HG03064 (cell line): ENCODE measurements around the gene ZNF628.
A peak's percentile ranks its signal among the peaks of the same experiment; 100 is the strongest.

Experiments
- ATAC-seq: cut with Tn5 transposase; IDR thresholded peaks from one replicate; pipeline ENCODE4 v1.9.1; 2021; ENCODE audit warnings: low read depth; ENCODE audit not compliant: unreplicated experiment

The ZNF628 gene

DNA sequence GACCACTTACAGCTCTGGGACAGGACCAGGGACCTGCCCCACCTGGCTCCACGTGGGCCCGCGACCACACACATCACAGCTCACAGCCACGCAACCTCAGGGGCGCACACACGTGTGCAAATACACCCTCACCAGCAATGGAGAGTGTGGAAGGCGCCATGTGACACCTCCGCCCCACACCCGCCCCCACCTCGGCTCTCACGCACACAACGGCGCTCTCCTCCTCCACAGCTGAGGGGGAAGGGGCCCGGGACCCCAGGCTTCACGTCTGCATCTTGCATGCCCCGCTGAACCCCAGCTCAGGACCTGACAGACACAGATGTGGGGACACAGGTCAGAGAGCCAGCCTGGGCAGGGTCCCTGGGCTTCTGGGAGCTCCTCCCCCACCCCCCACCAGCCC is 26.9 kb upstream of the ZNF628 start:
- no peak for ATAC-seq

DNA sequence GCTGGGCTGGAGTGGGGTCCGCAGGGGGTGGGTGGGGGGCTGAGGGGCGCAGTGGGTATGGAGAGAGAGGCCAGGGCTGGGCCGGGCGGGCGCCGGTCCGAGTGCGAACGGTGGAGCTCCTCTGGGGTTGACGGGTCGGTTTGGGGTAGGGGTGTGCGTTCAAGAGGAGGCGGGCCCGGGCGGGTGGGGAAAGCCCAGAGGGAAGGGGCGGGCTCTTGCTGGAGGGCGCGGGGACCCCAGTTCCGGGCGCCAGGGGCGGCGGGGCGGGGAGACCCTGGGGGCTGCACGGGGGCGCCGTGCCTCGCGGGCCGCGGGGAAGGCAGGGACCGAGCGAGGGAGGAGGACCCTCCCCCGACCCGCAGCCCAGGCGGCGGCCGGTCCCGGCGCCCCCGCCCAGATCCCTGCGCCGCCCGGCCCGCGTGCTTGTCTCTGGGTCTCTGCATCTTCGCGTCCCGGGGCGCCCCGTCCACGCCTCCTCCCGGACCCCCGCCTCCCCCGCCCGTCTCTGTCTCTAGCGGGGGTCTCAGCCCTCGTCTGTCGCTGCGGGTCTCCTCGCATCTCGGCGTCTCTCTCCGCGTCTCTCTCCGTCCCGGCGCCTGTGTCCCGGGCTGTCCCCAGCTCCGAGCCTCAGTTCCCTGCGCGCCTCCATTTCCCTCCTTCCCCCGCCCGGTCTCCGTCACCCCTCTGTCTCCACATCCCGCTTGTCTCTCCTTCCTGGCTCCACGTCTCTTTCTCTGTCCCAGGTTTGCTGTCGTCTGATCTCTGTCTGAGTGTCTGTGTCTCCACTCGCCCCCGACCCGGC is 25.1 kb upstream of the ZNF628 start:
- no peak for ATAC-seq

DNA sequence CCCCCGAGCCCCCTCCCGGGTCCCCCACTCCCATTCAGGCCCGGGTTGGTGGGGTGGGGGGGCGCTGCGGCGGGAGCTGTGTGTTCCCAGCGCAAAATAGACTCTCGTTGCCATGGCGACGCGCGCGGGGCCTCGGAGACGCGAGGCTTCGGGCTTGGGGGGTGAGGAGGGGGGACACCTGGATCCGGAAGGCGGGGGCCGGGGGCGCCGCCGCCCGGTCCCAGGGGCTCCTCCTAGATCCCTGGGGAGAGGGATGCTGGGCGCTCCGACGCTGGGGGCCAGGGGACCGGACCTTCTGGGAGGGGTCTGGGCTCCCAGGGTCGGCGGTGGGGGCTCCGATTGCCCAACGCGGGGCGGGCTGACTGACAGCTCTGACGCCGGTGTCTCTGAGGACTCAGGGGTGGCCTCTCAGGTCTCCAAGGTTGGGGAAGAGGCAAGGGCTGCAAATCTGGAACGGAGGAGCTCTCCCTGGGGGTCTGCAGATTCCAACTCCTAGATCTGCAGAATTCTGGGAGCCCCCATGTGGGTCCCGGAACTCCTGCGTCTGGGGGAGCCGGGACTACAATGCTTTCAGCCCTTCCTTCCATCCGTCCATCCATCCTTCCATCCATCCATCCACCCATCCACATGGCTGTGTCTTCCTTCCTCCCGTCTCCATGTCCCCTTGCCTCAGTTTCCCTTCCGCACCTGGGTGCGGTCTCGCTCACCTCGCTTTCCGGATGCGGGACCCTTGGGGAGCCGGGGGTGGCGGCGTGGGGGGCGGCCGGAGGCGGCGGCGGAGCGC is 24.3 kb upstream of the ZNF628 start:
- ATAC-seq = no peak

DNA sequence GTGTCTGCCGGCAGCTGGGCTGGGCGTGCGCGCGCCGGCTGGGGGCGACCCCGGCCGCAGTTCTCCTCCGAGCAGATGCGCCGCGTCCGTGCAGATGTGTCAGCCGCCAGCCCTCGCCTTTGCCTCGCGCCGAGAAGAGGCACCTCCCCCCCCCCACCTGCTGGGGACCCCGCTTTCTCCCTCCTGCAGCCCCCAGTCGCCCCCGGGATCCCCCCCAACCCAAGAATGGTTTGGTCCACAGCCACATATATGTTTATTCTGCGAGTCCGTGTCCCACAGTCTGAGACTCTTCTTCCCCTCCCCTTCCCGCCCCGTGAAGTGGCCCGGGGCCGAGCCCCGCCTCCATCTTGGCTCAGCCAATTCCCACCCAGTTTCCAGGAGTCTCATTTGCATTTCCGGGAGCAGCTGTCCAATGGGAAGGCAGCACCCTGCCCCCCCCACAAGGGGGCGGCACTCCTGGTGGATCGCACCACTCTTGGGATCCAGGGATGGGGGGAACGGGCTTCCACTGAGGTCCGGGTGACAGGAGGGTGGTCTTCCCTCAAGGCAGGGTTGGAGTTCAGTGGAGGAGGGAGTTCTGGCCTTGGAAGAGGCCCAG is 23.6 kb upstream of the ZNF628 start:
- ATAC-seq = no peak

DNA sequence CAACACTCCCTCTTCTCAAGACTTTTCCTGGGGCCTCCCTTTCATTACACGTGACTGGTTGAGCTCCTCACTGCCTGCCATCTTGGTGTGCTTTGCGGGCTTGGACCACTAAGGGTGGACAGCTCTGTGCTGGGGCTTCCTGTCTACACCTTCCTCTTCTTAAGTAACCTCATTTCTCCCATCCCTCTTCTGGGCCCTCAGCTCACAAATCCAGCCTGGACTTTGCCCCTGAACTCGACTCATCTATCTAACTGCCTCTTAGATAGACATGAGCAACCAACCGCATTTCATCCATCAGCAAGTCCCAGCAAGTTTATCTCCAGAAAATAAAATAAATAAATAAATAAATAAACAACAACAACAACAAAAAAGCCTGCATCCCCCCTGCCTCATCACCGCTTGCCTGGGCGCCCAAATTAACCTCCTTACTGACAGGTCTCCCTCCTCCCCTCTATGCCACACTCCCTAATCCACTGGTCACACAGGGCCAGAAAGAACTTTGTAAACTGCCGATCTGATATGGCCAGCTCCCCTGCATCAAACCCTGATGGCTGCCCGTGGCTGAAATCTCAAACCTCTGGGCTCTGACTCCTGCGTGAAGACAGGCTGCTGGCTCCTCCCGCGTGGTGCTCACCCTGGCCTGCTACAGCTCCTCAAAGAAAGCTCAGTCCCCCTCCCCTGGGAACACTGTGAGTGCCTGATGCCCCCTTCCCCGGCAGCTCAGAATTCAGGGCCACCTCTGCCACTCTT is 22.7 kb upstream of the ZNF628 start:
- ATAC-seq = no peak

DNA sequence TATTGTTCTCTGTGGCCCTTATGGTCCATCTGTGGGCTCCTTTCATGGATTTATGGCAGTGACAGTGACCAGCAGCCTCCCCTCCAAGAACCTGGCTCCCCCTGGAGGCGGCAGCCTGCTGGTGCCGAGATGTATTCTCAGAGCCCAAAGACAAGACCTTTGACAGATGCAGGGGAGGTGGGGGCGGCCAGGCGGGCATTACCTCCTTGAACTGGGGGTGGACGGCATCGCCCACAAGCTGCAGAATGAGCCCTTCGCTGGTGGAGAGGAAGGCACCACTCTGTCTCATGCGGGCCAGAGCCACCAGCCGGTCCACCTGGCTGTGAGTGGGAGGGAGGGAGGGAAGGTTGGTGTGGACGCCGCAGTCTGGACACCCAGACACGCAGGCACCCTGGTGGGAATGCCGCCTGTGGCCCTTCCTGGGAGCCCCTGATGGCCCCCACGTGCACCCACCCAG is 21.6 kb upstream of the ZNF628 start:
- no peak for ATAC-seq

DNA sequence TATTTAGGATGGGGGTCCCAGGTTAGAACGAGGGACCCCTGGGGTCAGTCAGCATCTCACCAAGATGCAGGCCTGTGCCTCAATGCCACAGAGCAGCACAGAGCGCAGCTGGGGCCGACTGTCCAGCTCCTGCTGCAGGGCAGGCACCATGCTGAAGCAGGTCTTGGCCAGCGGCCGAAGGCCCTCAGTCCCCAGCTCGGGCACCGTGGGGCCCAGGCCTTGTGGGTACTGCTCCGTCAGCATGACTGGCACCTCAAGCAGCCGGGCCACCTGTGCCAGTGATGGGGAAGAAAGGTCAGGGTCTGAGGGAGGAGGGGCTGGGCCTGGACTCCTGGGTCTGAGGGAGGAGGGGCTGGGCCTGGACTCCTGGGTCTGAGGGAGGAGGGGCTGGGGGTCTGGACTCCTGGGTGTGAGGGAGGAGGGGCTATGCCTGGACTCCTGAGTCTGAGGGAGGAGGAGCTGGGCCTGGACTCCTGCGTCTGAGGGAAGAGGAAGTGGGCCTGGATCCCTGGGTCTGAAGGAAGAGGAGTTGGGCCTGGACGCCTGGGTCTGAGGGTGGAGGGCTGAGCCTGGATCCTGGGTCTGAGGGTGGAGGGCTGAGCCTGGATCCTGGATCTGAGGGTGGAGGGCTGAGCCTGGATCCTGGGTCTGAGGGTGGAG is 20.7 kb upstream of the ZNF628 start:
- ATAC-seq = no peak

DNA sequence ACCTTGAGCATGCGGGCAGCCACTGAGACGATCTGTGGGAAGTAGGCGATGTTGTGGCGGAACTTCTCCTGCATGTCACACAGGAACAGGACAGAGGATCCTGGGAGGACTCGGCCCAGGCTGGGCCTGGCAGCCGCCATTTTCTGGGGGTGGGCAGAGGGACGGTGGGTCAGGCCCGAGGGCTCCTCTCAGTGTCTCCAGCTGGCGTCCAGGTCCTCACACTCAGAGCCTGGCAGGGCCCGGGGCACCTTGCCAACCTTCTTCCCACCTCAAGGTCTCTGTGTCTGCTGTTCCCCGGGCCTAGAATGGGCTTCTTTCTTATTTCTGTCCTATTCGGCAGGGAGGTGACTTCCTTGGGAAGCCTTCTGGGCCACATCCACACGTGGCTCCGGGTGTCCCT is 20.1 kb upstream of the ZNF628 start:
- ATAC-seq = no peak

DNA sequence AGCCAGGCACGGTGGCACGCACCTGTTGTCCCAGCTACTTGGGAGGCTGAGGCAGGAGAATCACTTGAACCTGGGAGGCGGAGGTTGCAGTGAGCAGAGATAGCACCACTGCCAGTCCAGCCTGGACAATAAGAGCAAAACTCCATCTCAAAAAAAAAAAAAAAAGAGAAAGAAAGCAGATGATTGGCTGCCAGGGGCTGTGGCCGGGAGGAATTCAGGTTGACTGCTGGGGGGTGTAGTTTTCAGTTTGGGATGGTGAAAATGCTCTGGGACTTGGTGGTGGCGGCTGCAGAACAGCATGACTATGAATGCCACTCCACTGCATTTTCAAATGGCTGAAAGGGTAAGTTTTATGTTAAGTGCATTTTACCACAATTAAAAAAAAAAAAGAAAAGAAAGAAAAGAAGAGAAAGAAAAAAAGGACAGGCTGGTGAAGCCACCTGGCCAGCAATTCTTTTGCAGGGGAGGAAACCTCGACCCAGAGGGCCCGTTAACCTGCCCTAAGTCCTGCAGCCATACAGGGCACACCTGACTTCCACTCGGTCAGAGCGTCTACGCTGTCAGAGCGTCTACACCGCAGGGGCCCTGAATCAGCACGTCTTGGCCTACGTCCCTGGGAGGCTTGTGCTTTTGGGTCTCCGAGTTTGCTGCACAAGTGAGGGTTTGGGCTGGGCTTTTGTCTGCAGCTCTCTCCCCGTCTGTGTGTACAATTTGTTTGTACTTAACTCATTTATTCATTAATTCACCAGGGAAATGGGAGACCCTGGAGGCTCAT is 18.5 kb upstream of the ZNF628 start:
- ATAC-seq = no peak

DNA sequence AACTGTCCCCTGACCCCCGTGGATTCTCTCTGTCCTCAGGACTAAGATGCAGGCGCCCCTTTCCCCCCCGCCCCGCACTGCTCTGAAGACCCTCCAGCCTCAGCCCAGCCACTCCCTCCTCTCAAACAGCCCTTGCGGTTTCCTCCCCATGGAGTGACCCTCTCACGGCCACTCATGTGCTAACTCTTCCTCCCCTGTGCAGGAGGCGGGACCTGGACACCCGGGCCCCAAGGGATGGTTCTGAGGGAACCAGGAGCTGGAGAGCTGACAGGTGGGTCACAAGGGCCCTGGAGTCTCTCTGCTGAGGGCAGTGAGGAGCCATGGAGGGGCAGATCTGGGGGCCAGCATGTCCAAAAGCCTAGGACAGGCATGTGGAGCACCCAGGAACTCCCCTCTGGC is 16.9 kb upstream of the ZNF628 start:
- ATAC-seq = no peak

DNA sequence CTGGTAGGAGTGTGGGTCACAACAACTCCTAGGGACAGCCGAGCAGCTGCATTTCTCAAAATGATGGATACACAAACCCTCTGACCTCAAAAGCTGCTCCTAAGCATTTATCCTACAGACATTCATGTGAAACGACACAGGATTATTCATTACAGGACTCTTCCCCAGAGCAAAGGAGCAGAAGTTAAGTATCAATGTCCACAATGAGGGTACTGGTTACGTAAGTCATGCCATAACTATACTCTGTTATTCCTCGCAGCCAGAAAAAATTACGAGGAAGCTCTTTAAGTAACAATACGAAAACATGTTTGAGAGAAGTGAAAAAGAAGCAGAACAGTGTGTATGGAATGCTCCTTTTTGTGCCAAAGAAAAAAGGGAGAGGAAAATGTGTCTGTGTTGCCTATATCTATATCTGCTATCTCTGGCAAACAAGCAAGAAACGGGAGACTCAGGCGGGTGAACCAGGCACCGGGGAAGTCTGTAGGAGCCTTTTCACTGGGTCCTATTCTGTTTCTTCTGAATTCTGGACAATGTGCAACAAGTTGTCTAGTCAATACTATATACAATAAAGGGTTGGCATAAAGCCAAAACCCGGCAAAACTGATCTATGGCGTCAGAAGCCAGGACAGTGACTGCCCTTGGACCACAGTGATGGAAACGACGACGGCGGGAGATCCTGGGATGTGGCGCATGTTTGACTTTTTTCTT is 16.3 kb upstream of the ZNF628 start:
- no peak for ATAC-seq

DNA sequence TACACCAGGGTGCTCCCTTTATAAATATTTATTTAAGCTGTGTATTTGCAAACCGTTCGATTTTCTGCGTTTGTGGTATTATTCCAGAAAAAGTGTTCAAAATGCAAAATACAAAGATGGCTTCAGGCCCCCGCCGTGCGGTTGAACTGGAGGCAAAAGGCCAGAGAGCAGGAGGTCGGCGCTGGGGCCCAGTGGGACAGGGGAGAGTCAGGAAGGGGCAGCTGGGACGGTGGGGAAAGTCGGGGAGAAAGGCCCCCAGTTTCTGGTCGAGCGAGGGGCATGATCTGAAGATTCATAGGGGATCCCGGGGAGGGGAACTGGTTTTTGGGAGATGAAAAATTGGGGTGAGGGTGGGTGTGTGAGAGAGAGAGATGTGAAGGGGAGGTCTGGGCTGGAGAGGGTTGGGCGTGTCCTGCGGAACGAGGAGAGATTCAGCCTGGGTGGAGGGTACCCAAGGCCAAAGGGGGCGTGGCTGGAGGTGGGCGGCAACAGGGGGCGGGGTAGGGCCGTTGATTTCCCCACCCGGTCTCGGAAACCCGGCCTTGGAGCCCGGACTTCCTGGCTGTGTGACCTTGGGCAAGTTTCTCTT is 15.7 kb upstream of the ZNF628 start:
- ATAC-seq = no peak

DNA sequence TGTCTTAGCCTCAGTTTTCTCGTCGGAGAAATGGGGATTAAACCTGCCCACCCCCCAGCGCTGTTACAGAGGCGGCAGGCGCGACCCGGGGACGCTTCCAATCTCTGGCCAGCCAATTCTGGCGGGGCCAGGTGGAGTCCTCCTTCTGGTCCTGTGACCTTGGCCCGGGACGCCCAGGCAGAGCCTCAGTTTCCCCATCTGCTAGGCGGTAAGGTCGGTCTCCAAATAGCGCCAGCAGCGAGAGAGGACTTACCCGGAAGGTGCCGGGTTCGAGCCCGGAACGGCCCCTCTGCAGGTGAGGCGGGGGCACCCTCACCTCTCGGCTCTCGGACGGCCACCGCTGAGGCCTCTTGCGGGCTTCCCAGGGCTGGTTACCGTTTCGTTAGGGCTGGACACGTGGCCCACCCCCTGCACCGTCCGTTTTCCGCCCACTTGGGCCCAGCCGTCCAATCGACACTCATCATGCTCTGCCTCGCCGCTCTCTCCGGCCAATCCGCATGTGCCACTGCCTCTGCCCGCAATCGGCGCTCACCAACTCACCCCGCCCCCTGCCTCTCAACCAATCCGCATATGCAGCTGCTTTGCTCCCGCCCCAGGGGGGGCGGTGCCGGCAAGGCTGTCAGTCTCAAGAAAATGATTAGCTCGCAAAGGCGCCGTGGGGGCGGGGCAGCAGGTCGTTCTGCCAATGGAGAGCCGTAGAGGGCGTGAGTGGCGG is 15.0 kb upstream of the ZNF628 start, which contains the start of gene ISOC2:
TSS of gene ISOC2 (minus strand) at position 384 of the 715 bp plus-strand sequence. CDS start 5,156 bp downstream, outside the sequence.
- peak; percentile 93 for ATAC-seq

DNA sequence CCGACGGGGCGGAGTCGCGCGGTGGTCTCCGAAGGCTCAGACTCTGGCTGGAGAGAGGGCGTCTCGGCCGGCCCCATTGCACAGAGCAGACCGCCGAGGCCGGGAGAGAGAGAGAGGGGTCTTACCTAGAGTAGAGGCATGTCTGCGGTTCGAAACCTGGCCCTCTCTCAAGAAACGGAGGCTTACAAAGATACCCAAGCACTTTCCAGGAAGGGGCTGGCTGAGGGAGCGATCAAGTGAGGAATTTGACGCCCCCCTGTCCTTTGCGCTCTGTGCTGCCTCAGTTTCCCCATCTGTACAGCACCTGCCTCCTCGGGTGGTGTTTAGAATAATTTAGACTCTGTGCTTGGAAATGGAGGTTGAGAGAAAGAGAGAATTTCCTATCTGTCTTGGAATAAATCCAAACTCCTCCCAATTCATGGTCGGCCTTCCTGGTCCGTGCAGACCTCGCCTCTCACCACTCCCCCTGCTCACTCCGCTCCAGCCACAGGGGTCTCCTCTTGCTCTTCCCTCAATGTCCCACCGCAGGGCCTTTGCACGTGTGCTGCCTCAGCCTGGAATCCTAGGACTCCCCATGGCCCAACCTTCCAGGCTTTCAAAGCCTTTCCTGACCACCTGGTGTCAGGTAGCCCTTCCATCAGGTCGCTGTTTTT is 14.3 kb upstream of the ZNF628 start:
- ATAC-seq = no peak

DNA sequence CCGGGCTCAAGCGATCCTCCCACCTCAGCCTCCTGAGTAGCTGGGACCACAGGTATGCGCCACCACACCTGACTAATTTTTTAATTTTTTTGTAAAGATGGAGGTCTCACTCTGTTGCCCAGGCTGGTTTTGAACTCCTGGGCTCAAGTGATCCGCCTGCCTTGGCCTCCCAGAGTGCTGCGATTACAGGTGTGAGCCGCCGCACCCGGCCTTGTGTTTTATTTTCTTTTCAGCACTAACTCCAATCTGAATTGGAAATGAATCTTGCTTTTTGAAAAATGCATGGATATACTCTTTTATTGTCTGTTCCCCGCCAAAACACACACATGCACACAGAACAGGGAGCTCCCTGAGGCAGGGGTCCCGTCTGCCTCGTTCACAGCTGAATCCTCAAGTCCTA is 13.7 kb upstream of the ZNF628 start:
- ATAC-seq = no peak

DNA sequence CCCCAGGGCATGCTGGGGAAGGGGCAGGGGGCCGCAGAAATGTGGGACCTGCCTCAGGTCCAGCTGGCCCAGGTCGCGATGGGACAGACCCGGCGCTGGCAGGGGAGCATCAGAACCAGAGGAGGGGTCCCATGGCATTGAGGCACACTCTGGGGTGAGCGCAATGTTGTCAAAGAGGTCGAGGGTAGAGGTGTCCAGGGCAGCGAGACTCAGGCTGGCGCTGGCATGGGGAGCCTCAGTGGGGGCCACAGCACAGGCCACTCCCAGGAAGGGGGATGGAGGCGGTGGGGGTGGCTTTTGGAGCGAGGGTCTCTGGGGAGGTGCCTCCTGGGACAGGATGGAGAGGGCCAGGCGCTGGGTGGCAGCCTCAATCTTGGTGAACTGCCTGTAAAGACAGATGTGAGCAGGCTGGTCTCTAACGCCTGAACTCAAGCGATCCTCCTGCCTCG is 12.8 kb upstream of the ZNF628 start:
- no peak for ATAC-seq

DNA sequence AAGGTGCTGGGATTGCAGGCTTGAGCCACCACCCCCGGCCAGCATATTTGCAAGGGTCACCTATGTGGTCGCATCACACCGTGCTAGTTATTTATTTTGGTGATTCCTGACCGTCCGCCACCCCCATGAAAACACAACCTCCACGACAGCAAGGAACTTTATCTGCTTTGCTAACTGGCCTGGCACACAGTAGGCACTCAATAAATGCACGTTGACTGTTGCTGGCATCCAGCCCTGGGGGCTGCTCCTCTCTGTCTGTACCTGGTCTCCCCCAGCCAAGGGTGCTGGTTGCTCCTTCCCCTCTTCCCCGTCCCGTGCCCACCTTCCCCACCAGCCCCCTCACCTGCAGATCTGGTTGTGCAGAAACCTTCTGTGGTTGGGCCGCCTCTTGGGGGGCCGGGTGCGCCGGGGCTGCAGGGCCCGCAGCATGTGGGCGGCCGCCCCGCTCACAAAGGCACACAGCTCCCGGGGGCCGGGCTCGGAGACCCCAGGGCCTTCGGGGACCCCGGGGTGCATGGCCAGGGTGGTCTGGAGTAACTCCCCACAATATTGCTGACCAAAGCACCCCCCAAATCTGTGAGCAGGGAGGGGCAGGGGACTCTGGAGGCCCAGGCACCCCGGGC is 12.3 kb upstream of the ZNF628 start:
- no peak for ATAC-seq
